ENCODE results near the gene PLA1A.

DNA sequence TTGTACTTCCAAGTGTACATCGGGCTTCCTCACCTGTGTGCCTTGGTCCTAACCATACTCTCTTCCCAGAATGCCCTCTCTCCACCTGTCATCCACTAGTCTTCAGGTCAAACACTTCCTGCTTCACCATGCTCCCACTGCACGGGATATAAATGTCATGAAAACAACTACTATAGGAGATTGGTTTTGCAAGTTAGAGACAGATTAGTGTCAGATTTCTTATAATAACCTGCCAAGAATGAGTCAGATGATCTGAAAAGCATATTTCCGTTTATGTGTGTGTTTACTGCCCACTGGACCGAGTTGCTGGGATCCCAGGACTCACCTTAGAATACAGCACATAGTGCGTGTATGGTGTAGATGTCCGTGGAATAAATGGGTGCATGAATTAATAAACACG is 21.4 kb downstream of the PLA1A start:
- TF ChIP-seq, protein P1, sequence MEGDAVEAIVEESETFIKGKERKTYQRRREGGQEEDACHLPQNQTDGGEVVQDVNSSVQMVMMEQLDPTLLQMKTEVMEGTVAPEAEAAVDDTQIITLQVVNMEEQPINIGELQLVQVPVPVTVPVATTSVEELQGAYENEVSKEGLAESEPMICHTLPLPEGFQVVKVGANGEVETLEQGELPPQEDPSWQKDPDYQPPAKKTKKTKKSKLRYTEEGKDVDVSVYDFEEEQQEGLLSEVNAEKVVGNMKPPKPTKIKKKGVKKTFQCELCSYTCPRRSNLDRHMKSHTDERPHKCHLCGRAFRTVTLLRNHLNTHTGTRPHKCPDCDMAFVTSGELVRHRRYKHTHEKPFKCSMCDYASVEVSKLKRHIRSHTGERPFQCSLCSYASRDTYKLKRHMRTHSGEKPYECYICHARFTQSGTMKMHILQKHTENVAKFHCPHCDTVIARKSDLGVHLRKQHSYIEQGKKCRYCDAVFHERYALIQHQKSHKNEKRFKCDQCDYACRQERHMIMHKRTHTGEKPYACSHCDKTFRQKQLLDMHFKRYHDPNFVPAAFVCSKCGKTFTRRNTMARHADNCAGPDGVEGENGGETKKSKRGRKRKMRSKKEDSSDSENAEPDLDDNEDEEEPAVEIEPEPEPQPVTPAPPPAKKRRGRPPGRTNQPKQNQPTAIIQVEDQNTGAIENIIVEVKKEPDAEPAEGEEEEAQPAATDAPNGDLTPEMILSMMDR (IDR thresholded peaks at IDR 0.05) = no peak
- no peak for TF ChIP-seq POLR2AphosphoS5 (IDR thresholded peaks at IDR 0.05)

Measured in upper lobe of left lung (tissue), 4 donors.